GM19099 (cell line): Measurements from ENCODE around the gene SLC25A47.
A peak's percentile ranks its signal among the peaks of the same experiment; 100 is the strongest.

Experiments used
- POLR2A ChIP-seq: IDR thresholded peaks from 3 replicates; pipeline ENCODE4 v1.6.1; 2011; ENCODE audit warnings: low read depth; ENCODE audit not compliant: insufficient read length; ENCODE audit errors: extremely low read depth

Gene SLC25A47

GRCh38 chr14:100342195-100342594 is 19.1 kb downstream of the SLC25A47 start:
- TF ChIP-seq POLR2A: peak; percentile 22

- no peak for TF ChIP-seq POLR2A
Observed at GRCh38 chr14:100345711-100346110, 22.6 kb downstream of the SLC25A47 start.

- no peak for TF ChIP-seq POLR2A
Observed at GRCh38 chr14:100346306-100347091, 23.4 kb downstream of the SLC25A47 start.

- no peak for TF ChIP-seq POLR2A
Observed at GRCh38 chr14:100348253-100348729, 25.2 kb downstream of the SLC25A47 start.

- TF ChIP-seq POLR2A: peak; percentile 31
Observed at GRCh38 chr14:100348784-100349685, 25.9 kb downstream of the SLC25A47 start.

GRCh38 chr14:100350276-100350926 is 27.3 kb downstream of the SLC25A47 start:
- no peak for TF ChIP-seq POLR2A

GRCh38 chr14:100350986-100351385 is 27.8 kb downstream of the SLC25A47 start:
- no peak for TF ChIP-seq POLR2A

GRCh38 chr14:100358396-100358795 is 35.3 kb downstream of the SLC25A47 start:
- no peak for TF ChIP-seq POLR2A

GRCh38 chr14:100359111-100359510 is 36.0 kb downstream of the SLC25A47 start:
- no peak for TF ChIP-seq POLR2A

GRCh38 chr14:100359881-100360280 is 36.7 kb downstream of the SLC25A47 start:
- peak; percentile 23 for TF ChIP-seq POLR2A

- TF ChIP-seq POLR2A: no peak
Observed at GRCh38 chr14:100361626-100362025, 38.5 kb downstream of the SLC25A47 start.

GRCh38 chr14:100362311-100362927 is 39.3 kb downstream of the SLC25A47 start:
- TF ChIP-seq POLR2A: no peak

GRCh38 chr14:100363053-100363452 is 39.9 kb downstream of the SLC25A47 start:
- TF ChIP-seq POLR2A: no peak

GRCh38 chr14:100364403-100364802 is 41.3 kb downstream of the SLC25A47 start:
- TF ChIP-seq POLR2A: no peak

- peak; percentile 4 for TF ChIP-seq POLR2A
Observed at GRCh38 chr14:100365741-100366140, 42.6 kb downstream of the SLC25A47 start.

GRCh38 chr14:100369019-100369418 is 45.9 kb downstream of the SLC25A47 start:
- no peak for TF ChIP-seq POLR2A

GRCh38 chr14:100370003-100370402 is 46.9 kb downstream of the SLC25A47 start:
- no peak for TF ChIP-seq POLR2A
